SK-N-SH (cell line): ENCODE measurements around the gene TSPAN31.

ENCODE experiments used
- CTCF ChIP-seq: fragments of 200-600 bp; sonication (generic); IDR thresholded peaks from 2 replicates; pipeline ENCODE4 v1.6.1; 2017; ENCODE audit warnings: antibody characterized with exemption, mild to moderate bottlenecking, moderate library complexity
- MAX ChIP-seq: IDR thresholded peaks from 2 replicates; pipeline ENCODE4 v1.4.0; 2012; ENCODE audit warnings: low read depth
- POLR2AphosphoS5 ChIP-seq: IDR thresholded peaks from 2 replicates; pipeline ENCODE4 v1.6.1; 2012; ENCODE audit warnings: low read depth, low read length
- RFX5 ChIP-seq: IDR thresholded peaks from 2 replicates; pipeline ENCODE4 v1.6.1; 2012; ENCODE audit warnings: mild to moderate bottlenecking, improper control_type of control experiment, low read length
- YY1 ChIP-seq: IDR thresholded peaks from 2 replicates; pipeline ENCODE4 v1.4.0; 2012; ENCODE audit warnings: low read depth, mild to moderate bottlenecking

GRCh38 chr12:57735952-57736740, 8.7 kb upstream of the TSPAN31 start:
- TF ChIP-seq POLR2AphosphoS5 (no peak), CTCF (peak; percentile 53), RFX5 (no peak), YY1 (no peak), MAX (no peak)
